Astrocyte (in vitro differentiated cells and primary cell): ENCODE data around the gene CTDSPL. TPM values are rescaled to one million over a fixed set of nuclear protein-coding genes. Genes with fewer than 3 reads are reported as not detected.

Experiments
- DNase-seq: peaks from one replicate; pipeline ENCODE4 v3.0.0-alpha.2; 2010; ENCODE audit warnings: low read depth
- FAIRE-seq: peaks from 2 replicates; lab custom pipeline; 2011; peaks lifted over from hg19 to GRCh38; lab: Jason Lieb, UNC
- H2AFZ ChIP-seq: 2 replicates; pipeline ENCODE4 v1.6.0; 2012; ENCODE audit warnings: low read depth, low read length, inconsistent platforms
- H3K27ac ChIP-seq: 2 replicates; pipeline ENCODE4 v1.5.1; 2011; ENCODE audit warnings: low read depth, low read length, inconsistent platforms
- H3K27me3 ChIP-seq: 2 replicates; pipeline ENCODE4 v1.6.0; 2011; ENCODE audit warnings: low read length, inconsistent platforms; ENCODE audit not compliant: insufficient read depth
- H3K36me3 ChIP-seq: 2 replicates; pipeline ENCODE4 v1.5.1; 2011; ENCODE audit warnings: low read length, inconsistent platforms; ENCODE audit not compliant: insufficient read depth
- H3K4me1 ChIP-seq: 2 replicates; pipeline ENCODE4 v1.5.1; 2011; ENCODE audit warnings: low read length, inconsistent platforms; ENCODE audit not compliant: insufficient read depth
- H3K4me2 ChIP-seq: 2 replicates; pipeline ENCODE4 v1.6.0; 2012; ENCODE audit warnings: low read length, inconsistent platforms
- H3K4me3 ChIP-seq: 2 replicates; pipeline ENCODE4 v1.5.1; 2011; ENCODE audit warnings: low read depth, mild to moderate bottlenecking, low read length, inconsistent platforms; ENCODE audit not compliant: insufficient read depth
- H3K79me2 ChIP-seq: 2 replicates; pipeline ENCODE4 v1.6.0; 2012; ENCODE audit warnings: mild to moderate bottlenecking, low read length, inconsistent platforms; ENCODE audit not compliant: insufficient read depth
- H3K9ac ChIP-seq: 2 replicates; pipeline ENCODE4 v1.6.0; 2012; ENCODE audit warnings: mild to moderate bottlenecking, low read length, inconsistent platforms
- H3K9me3 ChIP-seq: 2 replicates; pipeline ENCODE4 v1.5.1; 2012; ENCODE audit warnings: low read depth, mild to moderate bottlenecking, low read length, inconsistent platforms; ENCODE audit not compliant: insufficient read depth
- H4K20me1 ChIP-seq: 2 replicates; pipeline ENCODE4 v1.6.0; 2012; ENCODE audit warnings: low read length, inconsistent platforms; ENCODE audit not compliant: insufficient read depth
- H3K27ac Mint-ChIP-seq: one replicate; pipeline ENCODE4 v1.8.0; 2021; ENCODE audit warnings: mild to moderate bottlenecking, mixed read lengths; ENCODE audit not compliant: unreplicated experiment
- H3K27me3 Mint-ChIP-seq: one replicate; pipeline ENCODE4 v1.8.0; 2021; ENCODE audit warnings: low read depth, mixed read lengths; ENCODE audit not compliant: unreplicated experiment
- H3K36me3 Mint-ChIP-seq: one replicate; pipeline ENCODE4 v1.8.0; 2021; ENCODE audit warnings: low read depth, mixed read lengths; ENCODE audit not compliant: unreplicated experiment
- H3K4me1 Mint-ChIP-seq: one replicate; pipeline ENCODE4 v1.8.0; 2021; ENCODE audit warnings: low read depth, mixed read lengths; ENCODE audit not compliant: unreplicated experiment
- H3K4me3 Mint-ChIP-seq: one replicate; pipeline ENCODE4 v1.8.0; 2021; ENCODE audit warnings: mild to moderate bottlenecking, moderate library complexity, mixed read lengths; ENCODE audit not compliant: unreplicated experiment
- H3K9me3 Mint-ChIP-seq: one replicate; pipeline ENCODE4 v1.8.0; 2021; ENCODE audit warnings: mild to moderate bottlenecking, mixed read lengths; ENCODE audit not compliant: unreplicated experiment
- EZH2 ChIP-seq: IDR thresholded peaks from 2 replicates; pipeline ENCODE4 v1.6.1; 2012; ENCODE audit warnings: mild to moderate bottlenecking, low read length, inconsistent platforms; ENCODE audit not compliant: insufficient read depth
- total RNA-seq: library from RNA; stranded (reverse); gene quantifications from 2 replicates; pipeline ENCODE4 v1.2.1, GENCODE V29; 2021
- TF ChIP-seq, protein P1 (sequence below): IDR thresholded peaks from 2 replicates; pipeline ENCODE4 v1.5.1; 2011; ENCODE audit warnings: low read depth, mild to moderate bottlenecking, inconsistent platforms, low read length, moderate library complexity; ENCODE audit not compliant: insufficient read depth

Gene CTDSPL
- total RNA-seq, 1 donor from 2014 or later, result 37.9 TPM

- no peak for TF ChIP-seq EZH2
- TF ChIP-seq, protein P1, sequence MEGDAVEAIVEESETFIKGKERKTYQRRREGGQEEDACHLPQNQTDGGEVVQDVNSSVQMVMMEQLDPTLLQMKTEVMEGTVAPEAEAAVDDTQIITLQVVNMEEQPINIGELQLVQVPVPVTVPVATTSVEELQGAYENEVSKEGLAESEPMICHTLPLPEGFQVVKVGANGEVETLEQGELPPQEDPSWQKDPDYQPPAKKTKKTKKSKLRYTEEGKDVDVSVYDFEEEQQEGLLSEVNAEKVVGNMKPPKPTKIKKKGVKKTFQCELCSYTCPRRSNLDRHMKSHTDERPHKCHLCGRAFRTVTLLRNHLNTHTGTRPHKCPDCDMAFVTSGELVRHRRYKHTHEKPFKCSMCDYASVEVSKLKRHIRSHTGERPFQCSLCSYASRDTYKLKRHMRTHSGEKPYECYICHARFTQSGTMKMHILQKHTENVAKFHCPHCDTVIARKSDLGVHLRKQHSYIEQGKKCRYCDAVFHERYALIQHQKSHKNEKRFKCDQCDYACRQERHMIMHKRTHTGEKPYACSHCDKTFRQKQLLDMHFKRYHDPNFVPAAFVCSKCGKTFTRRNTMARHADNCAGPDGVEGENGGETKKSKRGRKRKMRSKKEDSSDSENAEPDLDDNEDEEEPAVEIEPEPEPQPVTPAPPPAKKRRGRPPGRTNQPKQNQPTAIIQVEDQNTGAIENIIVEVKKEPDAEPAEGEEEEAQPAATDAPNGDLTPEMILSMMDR, result no peak
- no peaks in the 10 kb centered on the region for H3K27me3 ChIP-seq
Observed at GRCh38 chr3:37953707-37954394, 92.2 kb downstream of the CTDSPL start.

GRCh38 chr3:37954881-37955280, 93.2 kb downstream of the CTDSPL start:
- no peaks in the 10 kb centered on the region for H3K79me2 ChIP-seq
- peaks cover 1% of the 10 kb centered on the region for H3K4me1 ChIP-seq
- FAIRE-seq, result no peak
- no peak for DNase-seq
- no peak overlapping the region for H3K4me2 ChIP-seq
- no peak overlapping the region for H3K4me3 ChIP-seq
- no peak for TF ChIP-seq EZH2
- TF ChIP-seq, protein P1, result no peak
- H3K27ac ChIP-seq, result no peak overlapping the region
- H4K20me1 ChIP-seq, result no peaks in the 10 kb centered on the region
- peaks cover 8% of the 10 kb centered on the region for H3K36me3 Mint-ChIP-seq
- no peak overlapping the region for H3K4me3 Mint-ChIP-seq
- H3K27me3 Mint-ChIP-seq, result no peaks in the 10 kb centered on the region
- H3K9me3 Mint-ChIP-seq, result no peaks in the 10 kb centered on the region
- no peak overlapping the region for H3K27ac Mint-ChIP-seq
- no peak overlapping the region for H2AFZ ChIP-seq
- H3K4me1 Mint-ChIP-seq, result peaks cover 14% of the 10 kb centered on the region
- no peak overlapping the region for H3K9ac ChIP-seq
- H3K27me3 ChIP-seq, result no peaks in the 10 kb centered on the region
- peaks cover 5% of the 10 kb centered on the region for H3K36me3 ChIP-seq
- H3K9me3 ChIP-seq, result no peaks in the 10 kb centered on the region

More at GRCh38 chr3:37953707-37954394, 92.2 kb downstream of the CTDSPL start:
- Mint-ChIP-seq H3K36me3 (peaks cover 8% of the 10 kb centered on the region), H3K27ac (no peak overlapping the region), H3K9me3 (no peaks in the 10 kb centered on the region), H3K4me1 (peaks cover 14% of the 10 kb centered on the region), H3K27me3 (no peaks in the 10 kb centered on the region), H3K4me3 (no peak overlapping the region)
- Histone ChIP-seq H3K9me3 (no peaks in the 10 kb centered on the region), H3K4me2 (no peak overlapping the region), H3K36me3 (peaks cover 5% of the 10 kb centered on the region), H3K4me1 (peaks cover 4% of the 10 kb centered on the region), H3K4me3 (no peak overlapping the region), H3K9ac (no peak overlapping the region), H2AFZ (no peak overlapping the region), H4K20me1 (no peaks in the 10 kb centered on the region), H3K27ac (no peak overlapping the region), H3K79me2 (no peaks in the 10 kb centered on the region)
- DNase-seq, result no peak
- FAIRE-seq, result no peak
